ENCODE results near the gene TRAM2. TPM values are rescaled to one million over a fixed set of nuclear protein-coding genes. Genes with fewer than 3 reads are reported as not detected.

Gene TRAM2
- total RNA-seq, 1 experiment from 2014 or later = 13.4 TPM

GRCh38 chr6:52543262-52543661 lies 33.6 kb downstream of the TRAM2 start:
- TF ChIP-seq CDX4 (CRISPR knock-in tag; IDR thresholded peaks at IDR 0.05; ENCODE audit: borderline replicate concordance) = no peak
- TF ChIP-seq ATF6 (CRISPR knock-in tag; IDR thresholded peaks at IDR 0.05) = no peak
- no peak for TF ChIP-seq ETV6 (CRISPR knock-in tag; IDR thresholded peaks at IDR 0.05)
- no peak for TF ChIP-seq GABPB1 (CRISPR knock-in tag; IDR thresholded peaks at IDR 0.05)
- TF ChIP-seq USF2 (CRISPR knock-in tag; IDR thresholded peaks at IDR 0.05) = no peak
- TF ChIP-seq NR3C1 (CRISPR knock-in tag; conservative IDR thresholded peaks at IDR 0.05; ENCODE audit: low read depth) = no peak
- TF ChIP-seq KAT7 (CRISPR knock-in tag; IDR thresholded peaks at IDR 0.05; ENCODE audit: borderline replicate concordance) = no peak
- no peak for TF ChIP-seq CREB1 (CRISPR knock-in tag; IDR thresholded peaks at IDR 0.05)
- no peak for TF ChIP-seq NFYB (CRISPR knock-in tag; conservative IDR thresholded peaks at IDR 0.05; ENCODE audit: low read depth)
- no peak for TF ChIP-seq ATF3 (CRISPR knock-in tag; conservative IDR thresholded peaks at IDR 0.05)
- Mint-ChIP-seq H3K9me3 (no peaks in the 10 kb centered on the region), H3K4me1 (peaks cover 64% of the 10 kb centered on the region), H3K36me3 (no peaks in the 10 kb centered on the region), H3K4me3 (no peak overlapping the region), H3K27me3 (ENCODE audit: low read depth) (no peaks in the 10 kb centered on the region), H3K27ac (no peak overlapping the region)
- ChIA-PET CTCF (no interaction called here), POLR2A (no interaction called here)
- ATAC-seq = no peak
- no peak for DNase-seq (ENCODE audit: low spot score)

GRCh38 chr6:52541135-52541534 lies 35.7 kb downstream of the TRAM2 start:
- TF ChIP-seq MLX (CRISPR knock-in tag; IDR thresholded peaks at IDR 0.05) = no peak
- no peak for TF ChIP-seq USF1 (CRISPR knock-in tag; IDR thresholded peaks at IDR 0.05)
- no peak for TF ChIP-seq JUN (CRISPR knock-in tag; IDR thresholded peaks at IDR 0.05)
- no peak for TF ChIP-seq PRRX2 (CRISPR knock-in tag; IDR thresholded peaks at IDR 0.05)
- no peak for TF ChIP-seq NR2C2 (CRISPR knock-in tag; IDR thresholded peaks at IDR 0.05)
- TF ChIP-seq NFE2L1 (CRISPR knock-in tag; IDR thresholded peaks at IDR 0.05) = no peak
- no peak for TF ChIP-seq ERG (CRISPR knock-in tag; IDR thresholded peaks at IDR 0.05)
- TF ChIP-seq ATF2 (CRISPR knock-in tag; IDR thresholded peaks at IDR 0.05; ENCODE audit: borderline replicate concordance, low read depth) = no peak
- TF ChIP-seq SMAD4 (CRISPR knock-in tag; IDR thresholded peaks at IDR 0.05) = no peak
- no peak for TF ChIP-seq ZNF671 (CRISPR knock-in tag; IDR thresholded peaks at IDR 0.05)
- TF ChIP-seq IRF2 (CRISPR knock-in tag; IDR thresholded peaks at IDR 0.05; ENCODE audit: borderline replicate concordance, low read depth) = no peak
- TF ChIP-seq ARID4B (CRISPR knock-in tag; IDR thresholded peaks at IDR 0.05; ENCODE audit: borderline replicate concordance) = no peak
- no peak for TF ChIP-seq CREB1 (CRISPR knock-in tag; IDR thresholded peaks at IDR 0.05)
- ATAC-seq (no peak), DNase-seq (ENCODE audit: low spot score) (no peak)
- ChIA-PET CTCF (no interaction called here), POLR2A (no interaction called here)
- Mint-ChIP-seq H3K27ac (no peak overlapping the region), H3K4me1 (peaks cover 70% of the 10 kb centered on the region), H3K4me3 (no peak overlapping the region), H3K9me3 (no peaks in the 10 kb centered on the region), H3K36me3 (no peaks in the 10 kb centered on the region), H3K27me3 (ENCODE audit: low read depth) (no peaks in the 10 kb centered on the region)
